ENCODE results near the gene BCAS1. TPM values are rescaled to one million over a fixed set of nuclear protein-coding genes. Genes with fewer than 3 reads are reported as not detected.

The BCAS1 gene
- total and polyA plus RNA-seq, 10 of the 15 experiments (the other 5 are each of a cell fraction or from before 2014, with no cell fraction given): 0.21 to 1.4 (median 0.55) TPM

GRCh38 chr20:53967527-53967926 lies 102.9 kb downstream of the BCAS1 start (continued):
- peak in 1 of 2 experiments; percentile 89; a peak in 1 of 4 replicates for TF ChIP-seq ETV6 (conservative IDR thresholded peaks at IDR 0.05 in 1 of 2, IDR thresholded peaks at IDR 0.05 in 1 of 2; ENCODE audit: borderline replicate concordance in 1 of 2, low read depth in 1 of 2)
- TF ChIP-seq SREBF2 (IDR thresholded peaks at IDR 0.05; ENCODE audit: low read length): no peak
- TF ChIP-seq RUNX3 (IDR thresholded peaks at IDR 0.05; ENCODE audit: low read length): no peak
- no peak for TF ChIP-seq MXI1 (IDR thresholded peaks at IDR 0.05; ENCODE audit: low read depth, low read length)

DNA sequence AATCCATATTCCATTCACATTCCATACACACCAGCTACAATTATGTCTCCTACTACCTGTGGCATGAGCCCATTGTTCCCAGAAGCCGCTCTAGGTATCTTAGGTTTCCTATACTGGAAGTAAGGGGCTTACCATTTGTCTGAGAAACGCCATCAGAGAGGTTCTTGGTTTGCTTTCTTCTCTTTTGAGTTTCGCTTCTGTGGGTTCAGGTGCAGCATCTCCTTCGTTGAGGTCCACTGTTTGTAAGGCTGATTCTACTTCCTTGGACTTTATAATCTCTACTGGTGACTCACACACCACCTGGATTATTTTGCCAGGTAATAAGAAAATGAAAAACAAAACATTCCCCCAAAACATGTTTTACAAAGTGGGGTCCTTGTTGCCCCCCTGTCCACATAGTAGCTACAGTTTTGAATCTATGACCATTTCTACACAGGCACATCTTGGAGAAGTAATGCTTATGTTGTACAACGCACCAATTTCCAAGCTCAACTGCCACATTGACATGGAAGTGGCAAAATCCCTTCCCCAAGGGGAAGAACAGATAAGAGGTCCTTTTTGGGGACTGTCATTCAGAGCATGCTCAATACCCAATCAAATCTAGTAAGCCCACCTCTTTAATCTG lies 103.5 kb downstream of the BCAS1 start:
- FAIRE-seq: no peak
- H3K27ac ChIP-seq (ENCODE audit: control insufficient read depth, insufficient read depth): no peak overlapping the region
- H3K79me2 ChIP-seq (ENCODE audit: control insufficient read depth, insufficient read depth, low read length): no peaks in the 10 kb centered on the region
- BruUV-seq (replicated peaks): no TSS peak
- H3K9ac ChIP-seq (ENCODE audit: control insufficient read depth, insufficient read depth, low read length): no peak overlapping the region
- intact Hi-C loops (cut with micrococcal nuclease; ENCODE audit: unreplicated experiment) (no loop called here), in situ Hi-C loops (cut with MboI) (loop anchor here (25.0 kb wide), 1 partner anchor 670 kb away; no protein-coding TSS in a partner anchor)
- CTCF ChIA-PET: interaction anchor here (2.3 kb wide), 1 partner anchor 96 kb away, joined by 7 read pairs; no protein-coding TSS in a partner anchor
- H3K4me1 ChIP-seq (ENCODE audit: control insufficient read depth, insufficient read depth, low read length): no peaks in the 10 kb centered on the region
- 71% methylated on average over 5 of the region's 5 CpGs for WGBS (ENCODE audit: insufficient coverage, insufficient replicate concordance, low lambda C conversion rate, missing lambda C conversion rate)
- SMC1A ChIA-PET (ENCODE audit: uncharacterized antibody, unreplicated experiment): interaction anchor here (0.8 to 1.6 kb wide), 3 partner anchors 9 to 94 kb away, joined by 3 read pairs; no protein-coding TSS in a partner anchor
- RAD21 ChIA-PET (ENCODE audit: unreplicated experiment): no interaction called here
- no peak overlapping the region for H3K4me2 ChIP-seq (ENCODE audit: control insufficient read depth, insufficient read depth)
- no peaks in the 10 kb centered on the region for H3K36me3 ChIP-seq (ENCODE audit: control insufficient read depth in 2 of 2, insufficient read depth in 2 of 2, low read length in 1 of 2)
- no peak for DNase-seq (ENCODE audit: low read depth, low spot score)
- TF ChIP-seq BCL3 (IDR thresholded peaks at IDR 0.05; ENCODE audit: borderline replicate concordance, insufficient read depth, low read depth, low read length, poor library complexity, severe bottlenecking) (no peak), EED (IDR thresholded peaks at IDR 0.05; ENCODE audit: low read depth) (no peak), EZH2 (IDR thresholded peaks at IDR 0.05; ENCODE audit: borderline replicate concordance, control insufficient read depth, low read depth, low read length) (no peak), FOS (IDR thresholded peaks at IDR 0.05; ENCODE audit: borderline replicate concordance, extremely low read depth, insufficient read length) (no peak), LARP7 (IDR thresholded peaks at IDR 0.05) (no peak), ZNF384 (IDR thresholded peaks at IDR 0.05; ENCODE audit: borderline replicate concordance, low read depth, low read length) (no peak)
- no peak for ATAC-seq
- POLR2A ChIA-PET: no interaction called here
- no peaks in the 10 kb centered on the region for H3K27me3 ChIP-seq (replicated peaks in 1 of 2; ENCODE audit: control insufficient read depth in 2 of 2, insufficient read depth in 2 of 2, low read length in 1 of 2)
- no peak overlapping the region for H2AFZ ChIP-seq (ENCODE audit: control insufficient read depth, low read depth, low read length)
- no peak overlapping the region for H3K4me3 ChIP-seq
- no peaks in the 10 kb centered on the region for H4K20me1 ChIP-seq (ENCODE audit: control insufficient read depth, insufficient read depth)
- H3K9me3 ChIP-seq (replicated peaks; ENCODE audit: control insufficient read depth, insufficient read depth, low read length): no peaks in the 10 kb centered on the region
